ENCODE data around the gene KIF5A. TPM values are rescaled to one million over a fixed set of nuclear protein-coding genes. Genes with fewer than 3 reads are reported as not detected.

The KIF5A gene
- total and polyA plus RNA-seq, 2 of the 13 experiments (the other 11 are each of a cell fraction or from before 2014, with no cell fraction given): 1.6 to 11.9 TPM

GRCh38 chr12:57590864-57591781 is 41.3 kb downstream of the KIF5A start, which contains the start of gene PIP4K2C (continued):
- no peak for TF ChIP-seq LRRFIP1 (CRISPR knock-in tag; conservative IDR thresholded peaks at IDR 0.05)
- no peak for TF ChIP-seq ZNF136 (CRISPR knock-in tag; IDR thresholded peaks at IDR 0.05; ENCODE audit: low read depth)
- no peak for TF ChIP-seq ZBTB26 (CRISPR knock-in tag; IDR thresholded peaks at IDR 0.05; ENCODE audit: borderline replicate concordance)
- no peak for TF ChIP-seq ZNF839 (CRISPR knock-in tag; IDR thresholded peaks at IDR 0.05; ENCODE audit: borderline replicate concordance)
- no peak for TF ChIP-seq TCF7 (IDR thresholded peaks at IDR 0.05; ENCODE audit: low read depth)
- no peak for TF ChIP-seq REL (CRISPR knock-in tag; conservative IDR thresholded peaks at IDR 0.05)
- no peak for TF ChIP-seq MTERF4 (CRISPR knock-in tag; IDR thresholded peaks at IDR 0.05)
- TF ChIP-seq HBP1 (CRISPR knock-in tag; IDR thresholded peaks at IDR 0.05; ENCODE audit: low read depth): 0 out of 2 replicates have a peak, but pooled peaks have one; percentile 44
- no peak for TF ChIP-seq SRSF1 (optimal IDR thresholded peaks at IDR 0.05; ENCODE audit: low read depth, low read length)
- TF ChIP-seq MBNL3 (CRISPR knock-in tag; conservative IDR thresholded peaks at IDR 0.05): no peak
- no peak for TF ChIP-seq ZNF780A (CRISPR knock-in tag; IDR thresholded peaks at IDR 0.05)
- no peak for TF ChIP-seq THAP7 (CRISPR knock-in tag; IDR thresholded peaks at IDR 0.05)
- no peak for TF ChIP-seq MZF1 (CRISPR knock-in tag; IDR thresholded peaks at IDR 0.05; ENCODE audit: borderline replicate concordance)
- no peak for TF ChIP-seq ZNF800 (CRISPR knock-in tag; IDR thresholded peaks at IDR 0.05)
- TF ChIP-seq ARNT (IDR thresholded peaks at IDR 0.05): no peak
- TF ChIP-seq ZNF354B (CRISPR knock-in tag; IDR thresholded peaks at IDR 0.05): no peak
- no peak for TF ChIP-seq ZNF576 (CRISPR knock-in tag; IDR thresholded peaks at IDR 0.05)
- no peak for TF ChIP-seq DBP (CRISPR knock-in tag; IDR thresholded peaks at IDR 0.05; ENCODE audit: not compliant biosample characterization)
